GM21576 (cell line): ENCODE data around the gene CT83.

Experiments
- ATAC-seq: cut with Tn5 transposase; IDR thresholded peaks from one replicate; pipeline ENCODE4 v1.9.1; 2021; ENCODE audit warnings: mild to moderate bottlenecking, moderate library complexity; ENCODE audit not compliant: unreplicated experiment

CT83 gene

GRCh38 chrX:116462822-116463221 lies at the start of gene CT83:
Gene CT83, minus strand, starts transcription at chrX:116462976. Its CDS starts 120 bp downstream, at chrX:116462856.
- ATAC-seq, result no peak

GRCh38 chrX:116499780-116500179 lies 37.0 kb upstream of the CT83 start:
- no peak for ATAC-seq

GRCh38 chrX:116493271-116493670 lies 30.5 kb upstream of the CT83 start:
- ATAC-seq, result no peak

- no peak for ATAC-seq
These were observed 27.3 kb upstream of the CT83 start for GRCh38 chrX:116490104-116490503.

- ATAC-seq, result no peak
These were observed 17.3 kb upstream of the CT83 start for GRCh38 chrX:116480059-116480458.

- no peak for ATAC-seq
These were observed 13.6 kb downstream of the CT83 start for GRCh38 chrX:116449156-116449555.

- ATAC-seq, result no peak
These were observed 26.4 kb downstream of the CT83 start, which contains the start of gene SLC6A14 for GRCh38 chrX:116436358-116436816. Gene SLC6A14, plus strand, starts transcription at chrX:116436606. Its CDS starts 104 bp downstream, at chrX:116436710.

GRCh38 chrX:116435597-116435996 lies 27.2 kb downstream of the CT83 start:
- no peak for ATAC-seq

GRCh38 chrX:116427978-116428377 lies 34.8 kb downstream of the CT83 start:
- no peak for ATAC-seq

- ATAC-seq, result no peak
These were observed 44.8 kb downstream of the CT83 start for GRCh38 chrX:116417968-116418367.

- ATAC-seq, result no peak
These were observed 45.6 kb downstream of the CT83 start for GRCh38 chrX:116417214-116417613.

GRCh38 chrX:116413273-116413672 lies 49.5 kb downstream of the CT83 start:
- ATAC-seq, result no peak
